ENCODE results near the gene CABYR. TPM values are rescaled to one million over a fixed set of nuclear protein-coding genes. Genes with fewer than 3 reads are reported as not detected.

The CABYR gene
- total RNA-seq, 2 experiments from 2014 or later: 1.3 to 2.1 TPM

DNA sequence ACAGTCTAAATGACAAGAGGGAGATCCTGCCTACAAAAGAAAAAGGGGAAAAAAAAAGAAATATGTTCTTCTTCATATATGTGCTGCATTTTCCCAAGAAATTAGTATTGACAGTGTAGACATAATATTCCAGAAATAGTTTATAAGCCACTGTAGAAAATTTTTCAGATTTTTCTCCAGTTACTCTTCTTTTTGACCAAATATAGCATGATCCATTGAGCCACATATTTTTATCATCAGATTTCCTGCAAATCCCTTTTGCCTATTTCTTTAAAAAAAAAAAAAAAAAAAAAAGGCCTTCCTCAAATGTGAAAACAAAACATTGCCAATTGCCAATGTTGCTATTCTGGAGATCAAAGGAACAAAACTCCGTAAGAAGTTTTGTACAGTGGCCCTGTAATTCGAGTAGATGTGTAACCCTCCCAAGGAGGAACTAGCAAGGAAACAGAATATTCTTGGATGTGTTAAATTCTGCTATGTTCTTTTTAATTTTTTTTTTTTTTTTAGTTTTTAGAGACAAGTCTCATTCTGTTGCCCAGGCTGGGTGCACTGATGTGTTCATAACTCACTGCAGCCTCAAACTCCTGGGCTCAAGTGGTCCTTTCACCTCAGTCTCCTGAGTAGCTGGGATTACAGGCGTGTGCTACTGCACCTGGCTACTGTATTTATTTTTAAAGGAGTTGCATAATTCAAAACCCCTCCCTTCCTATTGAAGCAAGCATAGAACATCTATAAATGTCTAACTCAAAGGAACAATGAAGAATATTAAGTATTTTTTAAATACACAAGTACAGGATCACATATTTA, 12.5 kb upstream of the CABYR start:
- TF ChIP-seq, protein P1, sequence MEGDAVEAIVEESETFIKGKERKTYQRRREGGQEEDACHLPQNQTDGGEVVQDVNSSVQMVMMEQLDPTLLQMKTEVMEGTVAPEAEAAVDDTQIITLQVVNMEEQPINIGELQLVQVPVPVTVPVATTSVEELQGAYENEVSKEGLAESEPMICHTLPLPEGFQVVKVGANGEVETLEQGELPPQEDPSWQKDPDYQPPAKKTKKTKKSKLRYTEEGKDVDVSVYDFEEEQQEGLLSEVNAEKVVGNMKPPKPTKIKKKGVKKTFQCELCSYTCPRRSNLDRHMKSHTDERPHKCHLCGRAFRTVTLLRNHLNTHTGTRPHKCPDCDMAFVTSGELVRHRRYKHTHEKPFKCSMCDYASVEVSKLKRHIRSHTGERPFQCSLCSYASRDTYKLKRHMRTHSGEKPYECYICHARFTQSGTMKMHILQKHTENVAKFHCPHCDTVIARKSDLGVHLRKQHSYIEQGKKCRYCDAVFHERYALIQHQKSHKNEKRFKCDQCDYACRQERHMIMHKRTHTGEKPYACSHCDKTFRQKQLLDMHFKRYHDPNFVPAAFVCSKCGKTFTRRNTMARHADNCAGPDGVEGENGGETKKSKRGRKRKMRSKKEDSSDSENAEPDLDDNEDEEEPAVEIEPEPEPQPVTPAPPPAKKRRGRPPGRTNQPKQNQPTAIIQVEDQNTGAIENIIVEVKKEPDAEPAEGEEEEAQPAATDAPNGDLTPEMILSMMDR (IDR thresholded peaks at IDR 0.05): no peak
- no peaks in the 10 kb centered on the region for H3K27me3 Mint-ChIP-seq
- H3K36me3 Mint-ChIP-seq (ENCODE audit: low read depth): peaks cover 33% of the 10 kb centered on the region
- ChIA-PET CTCF (interaction anchor here (1.0 kb wide), 1 partner anchor 160 kb away, joined by 3 read pairs; no protein-coding TSS in a partner anchor), POLR2A (interaction anchor here (0.7 kb wide), 1 partner anchor 245 kb away, joined by 3 read pairs; no protein-coding TSS in a partner anchor)
- ATAC-seq: no peak
- no peak overlapping the region for H3K27ac Mint-ChIP-seq
- intact Hi-C loops (cut with micrococcal nuclease): loop anchor here (10.0 kb wide), 1 partner anchor 302 kb away; no protein-coding TSS in a partner anchor
- H3K9me3 Mint-ChIP-seq: no peaks in the 10 kb centered on the region
- no peaks in the 10 kb centered on the region for H3K4me1 Mint-ChIP-seq (ENCODE audit: low read depth)
- no peak overlapping the region for H3K4me3 Mint-ChIP-seq
- no peak for DNase-seq

DNA sequence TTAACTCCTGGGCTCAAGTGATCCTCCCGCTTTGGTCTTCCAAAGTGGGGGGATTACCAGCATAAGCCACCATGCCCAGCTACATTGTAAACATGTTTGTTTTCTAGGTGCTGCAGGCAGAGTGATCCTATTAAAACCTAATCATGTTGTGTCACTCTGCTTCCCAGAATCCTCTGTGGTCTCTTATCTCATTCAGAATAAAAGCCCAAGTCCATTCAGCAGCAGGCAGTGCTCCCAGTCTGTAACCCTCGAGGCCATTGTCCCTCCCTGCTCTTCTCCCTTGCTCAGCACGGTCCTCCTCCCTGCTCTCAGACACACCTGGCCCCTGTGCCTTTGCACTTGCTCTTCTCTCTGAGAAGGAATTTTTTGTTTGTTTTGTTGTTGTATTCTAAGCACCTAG, 11.1 kb upstream of the CABYR start:
- TF ChIP-seq, protein P1 (IDR thresholded peaks at IDR 0.05): no peak
- ChIA-PET POLR2A (no interaction called here), CTCF (no interaction called here)
- H3K36me3 Mint-ChIP-seq (ENCODE audit: low read depth): peaks cover 25% of the 10 kb centered on the region
- H3K9me3 Mint-ChIP-seq: no peaks in the 10 kb centered on the region
- H3K27me3 Mint-ChIP-seq: no peaks in the 10 kb centered on the region
- no peaks in the 10 kb centered on the region for H3K4me1 Mint-ChIP-seq (ENCODE audit: low read depth)
- ATAC-seq (no peak), DNase-seq (no peak)
- H3K4me3 Mint-ChIP-seq: no peak overlapping the region
- intact Hi-C loops (cut with micrococcal nuclease): loop anchor here (10.0 kb wide), 1 partner anchor 303 kb away; no protein-coding TSS in a partner anchor
- peak overlapping the region; percentile 37 for H3K27ac Mint-ChIP-seq

DNA sequence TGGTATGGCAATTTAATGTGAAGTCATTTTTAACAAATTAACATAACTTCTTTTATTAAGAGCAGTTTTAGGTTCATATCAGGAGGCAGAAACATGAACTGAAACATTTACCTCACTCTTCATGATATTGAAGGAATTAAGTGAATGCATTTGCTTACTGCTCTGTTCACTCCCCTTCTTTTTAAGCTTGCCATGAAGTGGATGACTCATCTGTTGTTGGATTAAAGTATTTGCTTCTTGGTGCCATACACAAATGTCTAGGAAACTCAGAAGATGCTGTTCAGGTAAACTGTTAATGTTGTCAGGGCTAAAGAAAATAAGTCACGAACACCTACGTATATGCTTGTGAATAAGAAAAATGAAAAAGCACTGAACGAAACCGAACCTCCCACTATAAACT, 10.2 kb upstream of the CABYR start:
- intact Hi-C loops (cut with micrococcal nuclease): loop anchor here (10.0 kb wide), 1 partner anchor 304 kb away; no protein-coding TSS in a partner anchor
- no peaks in the 10 kb centered on the region for H3K27me3 Mint-ChIP-seq
- no peak for ATAC-seq
- ChIA-PET POLR2A (no interaction called here), CTCF (no interaction called here)
- no peaks in the 10 kb centered on the region for H3K4me1 Mint-ChIP-seq (ENCODE audit: low read depth)
- H3K4me3 Mint-ChIP-seq: no peak overlapping the region
- no peak overlapping the region for H3K27ac Mint-ChIP-seq
- H3K9me3 Mint-ChIP-seq: no peaks in the 10 kb centered on the region
- DNase-seq: no peak
- peaks cover 24% of the 10 kb centered on the region for H3K36me3 Mint-ChIP-seq (ENCODE audit: low read depth)
- TF ChIP-seq, protein P1 (IDR thresholded peaks at IDR 0.05): no peak

DNA sequence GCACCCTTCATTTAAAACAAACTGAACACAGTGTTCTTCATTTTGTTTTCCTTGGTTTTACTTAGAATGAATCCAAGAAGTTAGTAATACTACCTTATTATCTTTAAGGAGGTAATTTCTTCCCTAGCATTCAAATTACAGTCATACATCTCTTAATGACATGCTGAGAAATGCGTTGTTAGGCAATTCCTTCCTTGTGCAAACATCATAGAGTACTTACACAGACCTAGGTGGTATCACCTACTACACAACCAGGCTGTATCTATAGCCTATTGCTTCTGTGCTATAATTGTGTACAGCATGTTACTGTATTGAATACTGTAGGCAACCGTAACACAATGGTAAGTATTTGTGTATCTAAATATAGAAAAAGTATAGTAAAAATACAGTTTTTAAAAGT, 8.4 kb upstream of the CABYR start:
- no peak for DNase-seq
- ChIA-PET POLR2A (no interaction called here), CTCF (no interaction called here)
- H3K4me1 Mint-ChIP-seq (ENCODE audit: low read depth): no peaks in the 10 kb centered on the region
- no peak overlapping the region for H3K4me3 Mint-ChIP-seq
- no peaks in the 10 kb centered on the region for H3K27me3 Mint-ChIP-seq
- peaks cover 22% of the 10 kb centered on the region for H3K36me3 Mint-ChIP-seq (ENCODE audit: low read depth)
- H3K9me3 Mint-ChIP-seq: no peaks in the 10 kb centered on the region
- TF ChIP-seq, protein P1 (IDR thresholded peaks at IDR 0.05): no peak
- intact Hi-C loops (cut with micrococcal nuclease): no loop called here
- ATAC-seq: no peak
- no peak overlapping the region for H3K27ac Mint-ChIP-seq

DNA sequence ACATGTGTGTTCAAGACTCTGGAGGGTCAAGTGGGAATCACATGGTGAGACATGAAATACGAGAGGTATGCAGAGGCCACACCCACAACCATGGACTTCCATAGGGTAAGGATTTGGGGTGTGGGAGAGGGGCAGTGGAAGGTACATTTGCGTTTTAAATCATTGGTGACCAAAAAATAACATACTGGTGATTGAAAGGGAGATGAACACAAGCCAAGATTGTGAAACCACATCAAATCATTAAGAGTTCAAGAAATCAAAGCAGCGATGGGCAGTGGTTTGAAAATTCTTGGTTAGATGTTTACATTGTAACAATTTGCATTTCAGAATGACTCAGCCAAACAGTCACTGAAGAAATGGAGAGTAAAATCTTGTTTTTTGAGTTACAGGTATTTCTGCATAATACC, 1.9 kb upstream of the CABYR start:
- Mint-ChIP-seq H3K27ac (no peak overlapping the region), H3K4me3 (no peak overlapping the region), H3K4me1 (ENCODE audit: low read depth) (peaks cover 11% of the 10 kb centered on the region), H3K36me3 (ENCODE audit: low read depth) (peaks cover 2% of the 10 kb centered on the region), H3K9me3 (no peaks in the 10 kb centered on the region), H3K27me3 (peaks cover 9% of the 10 kb centered on the region)
- no peak for ATAC-seq
- intact Hi-C loops (cut with micrococcal nuclease): no loop called here
- POLR2A ChIA-PET: no interaction called here
- no peak for DNase-seq
- CTCF ChIA-PET: interaction anchor here (2.1 kb wide), 1 partner anchor 219 kb away, joined by 6 read pairs; no protein-coding TSS in a partner anchor
- TF ChIP-seq, protein P1 (IDR thresholded peaks at IDR 0.05): no peak
